Measurements from ENCODE around the gene ADSS1. TPM values are rescaled to one million over a fixed set of nuclear protein-coding genes. Genes with fewer than 3 reads are reported as not detected.

Gene ADSS1
- total RNA-seq, 3 donors from 2014 or later, result 0.66 to 1.2 (median 0.69) TPM

DNA sequence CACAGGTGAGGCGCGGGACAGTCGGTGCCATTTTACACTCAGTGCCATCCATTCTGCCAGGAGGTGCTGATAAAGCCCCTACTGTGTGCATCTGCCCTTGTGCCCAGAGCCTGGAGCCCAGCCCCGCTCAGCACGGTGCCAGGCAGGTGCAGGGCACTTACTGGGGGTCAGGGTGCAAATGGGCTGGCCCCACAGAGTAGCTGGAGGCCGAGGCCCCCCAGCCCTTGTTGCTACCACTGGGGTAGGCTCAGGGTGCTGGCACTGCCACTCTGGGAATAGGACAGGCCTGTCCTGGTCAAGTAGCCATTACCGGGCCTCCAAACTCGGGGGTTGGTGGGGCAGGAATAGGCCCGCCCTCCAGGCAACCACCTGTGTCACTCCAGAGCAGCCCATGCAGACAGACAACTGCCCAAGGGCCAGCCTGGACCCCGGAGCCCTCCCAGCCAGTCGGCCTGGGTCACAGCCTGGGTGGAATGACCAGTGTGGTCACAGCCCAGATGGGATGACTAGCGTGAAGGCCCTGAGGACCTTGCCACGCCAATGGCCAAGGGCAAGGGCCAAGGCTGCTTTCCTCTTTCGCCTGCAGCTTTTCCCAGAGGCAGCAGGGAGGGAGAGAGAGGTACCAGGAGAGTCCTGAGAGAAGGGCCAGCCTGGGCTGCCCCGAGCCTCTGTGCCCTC is 31.6 kb upstream of the ADSS1 start:
- DNase-seq (no peak), ATAC-seq (no peak)
- Mint-ChIP-seq H3K4me3 (no peak overlapping the region), H3K27me3 (ENCODE audit: low read depth) (no peaks in the 10 kb centered on the region), H3K9me3 (no peaks in the 10 kb centered on the region), H3K36me3 (ENCODE audit: insufficient read depth) (no peaks in the 10 kb centered on the region), H3K4me1 (ENCODE audit: low read depth) (peaks cover 47% of the 10 kb centered on the region)

DNA sequence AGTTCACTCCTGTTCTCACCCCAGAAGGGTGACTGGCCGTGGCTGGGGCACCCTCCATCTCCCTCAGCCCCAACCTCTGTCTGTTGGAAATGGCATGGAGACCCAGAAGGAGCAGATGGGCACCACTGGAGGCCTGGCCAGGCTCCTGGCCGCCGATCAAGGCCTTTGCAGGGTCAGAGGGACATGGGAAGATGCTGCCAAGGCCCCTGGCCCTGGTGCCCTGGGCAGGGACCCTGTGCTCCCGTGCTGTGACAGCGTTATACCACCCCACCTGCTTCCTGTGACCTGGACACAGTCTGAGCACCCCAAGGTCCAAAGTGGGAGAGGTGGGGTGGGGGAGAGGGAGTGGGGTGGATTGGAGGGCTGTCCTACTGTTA is 31.1 kb upstream of the ADSS1 start:
- H3K4me1 Mint-ChIP-seq (ENCODE audit: low read depth), result peaks cover 42% of the 10 kb centered on the region
- H3K9me3 Mint-ChIP-seq, result no peaks in the 10 kb centered on the region
- H3K27me3 Mint-ChIP-seq (ENCODE audit: low read depth), result no peaks in the 10 kb centered on the region
- DNase-seq (no peak), ATAC-seq (no peak)
- H3K36me3 Mint-ChIP-seq (ENCODE audit: insufficient read depth), result no peaks in the 10 kb centered on the region
- no peak overlapping the region for H3K4me3 Mint-ChIP-seq

DNA sequence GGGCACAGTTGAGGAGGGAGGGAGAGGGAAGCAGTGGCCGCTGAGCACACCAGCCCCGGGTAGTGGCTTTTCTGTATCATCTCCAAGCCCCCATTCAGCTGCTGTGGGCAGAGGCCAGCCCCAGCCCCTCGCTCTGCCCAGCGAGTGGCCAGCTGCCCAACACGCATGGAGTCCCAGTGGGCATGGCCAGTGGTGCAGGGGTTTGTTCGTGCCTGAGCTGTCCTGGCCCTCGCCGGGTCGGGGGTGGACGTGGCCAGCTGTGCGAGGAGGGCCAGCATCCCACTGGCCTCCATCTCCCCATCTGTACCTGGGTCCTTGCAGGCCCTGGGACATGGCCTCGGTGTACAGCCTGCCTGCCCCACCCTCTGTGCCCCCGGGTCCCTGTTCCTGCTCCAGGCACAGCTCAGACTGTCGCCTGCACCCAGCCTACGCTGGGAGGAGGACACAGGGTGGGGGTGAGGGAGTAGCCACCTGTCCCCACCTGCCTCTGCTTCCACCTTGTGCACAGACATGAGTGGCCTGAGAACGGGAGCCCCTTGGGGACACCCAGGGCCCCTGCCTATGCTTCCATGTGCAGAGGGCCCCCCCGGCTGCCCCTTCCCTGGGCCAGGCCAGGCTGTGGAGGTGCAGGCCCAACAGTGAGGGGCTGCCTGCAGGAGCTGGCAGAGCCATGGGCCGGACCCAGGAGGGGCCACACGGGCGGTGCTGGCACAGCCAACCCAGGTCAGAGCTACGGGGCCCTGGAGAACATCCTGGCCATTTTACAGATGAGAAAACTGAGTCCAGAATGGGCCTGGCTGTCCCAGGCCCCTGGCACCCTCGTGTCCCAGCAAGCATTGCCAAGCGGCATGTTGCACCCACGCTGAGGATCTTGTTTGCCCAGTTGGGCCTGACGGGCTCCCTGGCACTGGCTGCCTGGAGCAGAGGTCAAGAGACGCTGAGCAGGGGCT is 30.3 kb upstream of the ADSS1 start:
- H3K4me3 Mint-ChIP-seq, result peak overlapping the region; percentile 49
- H3K36me3 Mint-ChIP-seq (ENCODE audit: insufficient read depth), result no peaks in the 10 kb centered on the region
- H3K4me1 Mint-ChIP-seq (ENCODE audit: low read depth), result peaks cover 43% of the 10 kb centered on the region
- no peak for ATAC-seq
- H3K9me3 Mint-ChIP-seq, result no peaks in the 10 kb centered on the region
- no peak for DNase-seq
- no peaks in the 10 kb centered on the region for H3K27me3 Mint-ChIP-seq (ENCODE audit: low read depth)

DNA sequence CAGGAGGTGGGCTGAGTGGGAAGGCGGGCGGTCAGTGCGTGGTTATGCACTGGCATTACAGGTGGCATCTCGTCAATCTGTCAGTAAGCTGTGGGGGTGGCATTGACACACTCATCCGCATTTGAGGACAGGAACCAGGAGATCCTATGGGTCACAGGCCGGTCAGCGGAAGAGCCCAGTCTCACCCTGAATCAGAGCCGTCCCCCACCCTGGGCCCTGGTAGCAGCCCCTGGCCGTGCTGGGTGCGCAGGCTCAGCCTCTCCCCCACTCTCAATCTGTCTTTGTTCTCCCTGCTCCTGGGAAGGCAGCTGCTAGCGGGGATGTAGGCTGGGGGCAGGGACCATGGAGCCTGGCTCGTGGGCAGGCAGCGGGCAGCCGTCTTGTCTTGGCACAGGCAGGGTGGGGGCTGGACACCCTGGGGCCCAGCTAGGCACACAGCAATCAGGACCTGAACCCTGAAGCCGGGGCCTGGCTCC is 29.5 kb upstream of the ADSS1 start:
- ATAC-seq (no peak), DNase-seq (no peak)
- Mint-ChIP-seq H3K9me3 (no peaks in the 10 kb centered on the region), H3K4me3 (peak overlapping the region; percentile 49), H3K36me3 (ENCODE audit: insufficient read depth) (no peaks in the 10 kb centered on the region), H3K27me3 (ENCODE audit: low read depth) (no peaks in the 10 kb centered on the region), H3K4me1 (ENCODE audit: low read depth) (peaks cover 43% of the 10 kb centered on the region)

DNA sequence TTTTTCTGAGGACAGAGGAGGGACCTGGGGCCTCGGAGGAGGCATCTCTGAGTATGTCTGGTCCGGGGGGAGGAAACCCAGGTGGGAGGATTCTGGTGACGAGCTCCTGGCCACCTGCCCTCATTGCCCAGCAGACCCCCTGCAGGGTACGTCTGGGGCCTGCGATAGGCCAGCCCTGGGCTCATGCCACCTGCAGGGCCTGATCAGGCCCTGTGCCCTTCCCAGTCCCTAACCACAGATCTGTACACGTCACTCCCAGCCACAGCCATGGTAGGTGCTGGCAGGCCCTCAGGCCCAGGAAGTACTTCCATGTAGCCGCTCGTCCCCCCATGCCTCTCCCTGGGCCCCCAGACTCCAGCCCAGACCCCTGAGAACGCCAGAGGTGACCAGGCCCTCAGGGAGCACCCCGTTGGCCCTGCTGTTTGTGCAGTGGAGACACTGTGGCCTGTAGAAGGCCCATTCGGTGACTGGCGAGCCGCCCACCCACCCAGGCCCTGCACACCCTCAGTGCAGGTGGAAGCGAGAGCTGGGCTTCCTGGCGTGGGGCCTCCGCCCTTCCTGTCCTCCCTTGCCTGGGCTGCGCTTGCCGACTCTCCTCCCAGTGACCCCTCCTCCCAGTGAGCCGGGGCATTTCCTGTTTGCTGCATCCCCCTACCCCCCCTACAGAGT is 28.9 kb upstream of the ADSS1 start:
- Mint-ChIP-seq H3K4me1 (ENCODE audit: low read depth) (peaks cover 43% of the 10 kb centered on the region), H3K4me3 (peak overlapping the region; percentile 49), H3K36me3 (ENCODE audit: insufficient read depth) (no peaks in the 10 kb centered on the region), H3K9me3 (no peaks in the 10 kb centered on the region), H3K27me3 (ENCODE audit: low read depth) (no peaks in the 10 kb centered on the region)
- ATAC-seq, result peak; percentile 44 to 61
- DNase-seq, result no peak

DNA sequence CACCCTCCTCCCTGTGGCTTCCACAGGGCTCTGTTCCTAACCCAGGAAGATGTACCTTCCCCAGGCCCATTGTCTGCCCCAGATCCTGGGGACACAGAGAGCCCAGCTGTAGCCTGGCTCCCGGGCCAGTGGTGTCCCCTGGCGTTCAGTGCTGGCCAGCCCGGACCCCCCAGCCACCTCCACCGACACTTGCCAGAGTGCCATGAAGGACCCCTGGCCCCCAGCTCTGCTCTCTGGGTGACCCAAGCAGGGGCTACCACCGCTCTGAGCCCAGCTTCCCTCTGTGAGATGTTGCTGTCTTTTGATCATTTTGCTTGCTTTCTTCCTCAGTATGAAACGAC is 28.4 kb upstream of the ADSS1 start:
- no peaks in the 10 kb centered on the region for H3K9me3 Mint-ChIP-seq
- peaks cover 42% of the 10 kb centered on the region for H3K4me1 Mint-ChIP-seq (ENCODE audit: low read depth)
- no peaks in the 10 kb centered on the region for H3K36me3 Mint-ChIP-seq (ENCODE audit: insufficient read depth)
- H3K4me3 Mint-ChIP-seq, result peak overlapping the region; percentile 37
- ATAC-seq, result no peak
- no peak for DNase-seq
- no peaks in the 10 kb centered on the region for H3K27me3 Mint-ChIP-seq (ENCODE audit: low read depth)

DNA sequence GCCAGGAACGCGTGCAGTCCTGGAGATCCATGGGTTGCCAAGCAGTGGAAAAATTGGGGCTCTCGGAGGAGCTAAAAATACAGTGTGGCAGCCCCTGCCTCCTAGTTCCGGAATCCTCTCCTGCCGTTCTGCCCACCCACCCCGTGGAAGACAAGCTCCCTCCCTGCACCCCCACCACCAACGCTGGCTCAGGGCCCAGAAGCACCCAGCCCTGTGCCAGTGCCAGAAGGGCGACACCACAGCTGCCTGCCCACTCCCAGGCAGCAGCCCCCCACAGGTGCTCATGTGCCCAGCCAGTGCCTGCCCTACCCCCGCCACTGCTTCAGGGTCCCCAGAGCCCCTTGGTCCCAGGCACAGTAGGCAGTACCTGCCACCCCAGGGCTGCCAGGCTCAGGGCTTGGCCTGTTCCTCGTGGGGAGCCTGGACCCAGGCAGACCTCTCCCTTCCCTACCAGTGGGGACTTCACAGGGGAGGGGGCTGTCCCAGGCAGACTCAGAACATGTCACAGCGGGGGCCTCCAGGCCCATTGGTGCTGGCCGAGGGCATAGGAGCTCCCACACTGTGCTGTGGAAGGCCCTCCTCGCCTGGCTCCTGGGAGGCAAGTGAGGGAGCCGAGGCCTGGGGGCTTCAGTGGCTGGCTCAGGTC is 27.2 kb upstream of the ADSS1 start:
- DNase-seq (no peak), ATAC-seq (no peak)
- H3K36me3 Mint-ChIP-seq (ENCODE audit: insufficient read depth), result no peaks in the 10 kb centered on the region
- H3K4me3 Mint-ChIP-seq, result no peak overlapping the region
- no peaks in the 10 kb centered on the region for H3K9me3 Mint-ChIP-seq
- peaks cover 32% of the 10 kb centered on the region for H3K4me1 Mint-ChIP-seq (ENCODE audit: low read depth)
- H3K27me3 Mint-ChIP-seq (ENCODE audit: low read depth), result no peaks in the 10 kb centered on the region

DNA sequence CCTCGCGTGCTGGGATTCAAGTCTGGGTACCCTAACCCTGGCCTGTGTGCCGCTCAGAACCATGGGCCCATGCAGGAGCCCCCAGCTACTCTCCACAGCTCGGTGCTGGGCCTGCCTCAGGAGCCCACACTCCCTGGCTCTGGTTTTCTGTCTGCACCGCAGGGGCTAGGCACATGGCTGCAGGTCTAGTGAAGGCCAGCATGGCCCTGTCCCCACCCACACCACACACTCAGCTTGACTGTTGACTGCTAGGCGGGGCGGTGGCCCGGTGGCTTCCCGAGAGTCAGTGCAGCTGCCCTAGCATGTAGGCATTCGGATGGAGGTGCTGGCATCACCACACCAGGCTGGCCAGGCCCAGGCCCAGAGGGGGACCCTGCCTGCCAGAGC is 26.7 kb upstream of the ADSS1 start:
- peaks cover 30% of the 10 kb centered on the region for H3K4me1 Mint-ChIP-seq (ENCODE audit: low read depth)
- no peaks in the 10 kb centered on the region for H3K36me3 Mint-ChIP-seq (ENCODE audit: insufficient read depth)
- DNase-seq (no peak), ATAC-seq (no peak)
- H3K27me3 Mint-ChIP-seq (ENCODE audit: low read depth), result no peaks in the 10 kb centered on the region
- no peaks in the 10 kb centered on the region for H3K9me3 Mint-ChIP-seq
- H3K4me3 Mint-ChIP-seq, result no peak overlapping the region

DNA sequence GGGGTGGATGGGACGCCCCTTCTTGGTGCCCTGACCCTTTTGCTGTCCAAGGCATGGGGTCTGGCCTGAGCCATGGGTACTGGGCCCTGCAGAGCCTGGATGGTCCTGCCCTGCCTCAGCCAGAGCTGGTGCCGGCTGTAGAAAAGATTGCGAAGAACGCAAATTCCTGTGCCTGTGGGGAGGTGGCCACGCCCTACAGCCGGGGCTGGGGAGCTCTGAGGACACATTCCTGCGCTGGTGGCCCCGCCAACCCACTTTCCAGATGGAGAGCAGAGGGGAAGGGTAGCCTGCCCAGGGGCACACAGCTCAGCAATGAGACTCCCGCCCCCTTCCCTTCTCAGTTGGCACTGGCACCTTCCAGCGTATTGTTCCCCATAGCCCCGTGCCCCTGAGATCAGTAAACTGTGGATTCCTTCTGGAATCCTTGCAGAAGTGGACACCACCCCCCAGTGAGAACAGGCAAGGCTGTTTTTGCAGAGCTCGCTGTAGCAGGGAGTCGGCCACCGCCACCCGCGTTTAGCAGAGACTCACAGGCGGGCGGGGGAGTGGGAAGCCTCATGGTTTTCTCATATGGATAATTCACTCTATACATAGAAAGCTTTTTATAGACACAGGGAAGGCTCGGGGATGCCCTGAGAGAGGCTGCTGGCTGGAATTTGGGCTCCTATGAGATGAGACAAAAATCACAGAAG is 26.0 kb upstream of the ADSS1 start:
- H3K9me3 Mint-ChIP-seq, result no peaks in the 10 kb centered on the region
- H3K4me3 Mint-ChIP-seq, result no peak overlapping the region
- no peaks in the 10 kb centered on the region for H3K27me3 Mint-ChIP-seq (ENCODE audit: low read depth)
- H3K4me1 Mint-ChIP-seq (ENCODE audit: low read depth), result peaks cover 30% of the 10 kb centered on the region
- DNase-seq (no peak), ATAC-seq (no peak)
- no peaks in the 10 kb centered on the region for H3K36me3 Mint-ChIP-seq (ENCODE audit: insufficient read depth)

DNA sequence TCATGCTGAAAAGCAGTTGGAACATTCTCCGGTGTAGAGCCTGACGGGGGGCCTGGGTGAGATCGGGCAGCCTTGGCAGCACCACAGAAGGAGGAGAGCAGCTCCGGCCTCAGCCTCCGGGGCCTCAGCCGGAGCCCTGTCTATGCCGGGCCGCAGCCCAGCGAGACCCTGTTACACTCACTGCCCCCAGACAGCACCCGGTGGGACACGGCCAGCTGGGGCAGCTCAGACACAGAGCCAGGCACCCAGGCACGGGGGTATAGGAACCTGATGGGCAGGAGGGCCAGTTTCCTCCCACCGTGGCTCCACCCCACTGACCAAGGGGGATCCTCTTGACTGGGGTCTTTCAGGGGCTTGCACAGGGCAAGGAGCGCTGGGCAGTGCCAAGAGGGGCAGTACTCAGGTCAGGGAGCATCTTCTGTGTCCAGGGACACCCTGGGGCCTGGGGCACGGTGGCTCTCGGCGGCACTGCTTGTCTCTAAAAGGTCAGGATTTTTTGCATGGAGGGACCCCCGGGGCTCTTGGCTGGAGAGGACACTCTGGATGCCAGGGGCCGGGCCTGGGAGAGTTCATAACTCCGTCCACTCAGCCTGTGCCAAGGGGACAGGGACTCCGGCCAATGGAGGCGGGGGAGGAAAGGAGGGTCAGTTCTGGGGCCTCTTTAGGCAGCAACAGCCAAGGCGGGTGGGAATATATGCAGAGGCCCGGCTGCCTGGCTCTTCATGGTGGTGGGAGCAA is 25.2 kb upstream of the ADSS1 start:
- ATAC-seq (no peak), DNase-seq (no peak)
- Mint-ChIP-seq H3K4me1 (ENCODE audit: low read depth) (peaks cover 28% of the 10 kb centered on the region), H3K4me3 (no peak overlapping the region), H3K27me3 (ENCODE audit: low read depth) (no peaks in the 10 kb centered on the region), H3K9me3 (no peaks in the 10 kb centered on the region), H3K36me3 (ENCODE audit: insufficient read depth) (no peaks in the 10 kb centered on the region)

DNA sequence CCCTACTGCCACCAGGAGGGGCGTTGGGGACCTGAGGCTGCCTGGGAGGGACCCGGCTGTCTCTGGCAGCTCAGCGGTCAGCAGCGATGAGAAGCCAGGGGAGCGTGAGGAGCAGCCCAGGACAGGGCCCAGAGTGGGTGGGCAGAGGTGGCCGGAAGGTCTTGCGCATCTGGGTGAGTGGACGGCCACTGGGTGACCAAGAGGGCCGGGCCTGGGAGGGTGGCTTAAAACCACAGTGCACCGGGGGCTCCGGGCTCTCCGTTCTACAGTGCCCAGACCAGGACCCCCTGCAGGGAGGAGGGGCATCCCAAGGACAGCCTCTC is 24.6 kb upstream of the ADSS1 start:
- no peak for ATAC-seq
- Mint-ChIP-seq H3K9me3 (no peaks in the 10 kb centered on the region), H3K4me1 (ENCODE audit: low read depth) (peaks cover 23% of the 10 kb centered on the region), H3K36me3 (ENCODE audit: insufficient read depth) (no peaks in the 10 kb centered on the region), H3K4me3 (no peak overlapping the region), H3K27me3 (ENCODE audit: low read depth) (no peaks in the 10 kb centered on the region)
- DNase-seq, result no peak

DNA sequence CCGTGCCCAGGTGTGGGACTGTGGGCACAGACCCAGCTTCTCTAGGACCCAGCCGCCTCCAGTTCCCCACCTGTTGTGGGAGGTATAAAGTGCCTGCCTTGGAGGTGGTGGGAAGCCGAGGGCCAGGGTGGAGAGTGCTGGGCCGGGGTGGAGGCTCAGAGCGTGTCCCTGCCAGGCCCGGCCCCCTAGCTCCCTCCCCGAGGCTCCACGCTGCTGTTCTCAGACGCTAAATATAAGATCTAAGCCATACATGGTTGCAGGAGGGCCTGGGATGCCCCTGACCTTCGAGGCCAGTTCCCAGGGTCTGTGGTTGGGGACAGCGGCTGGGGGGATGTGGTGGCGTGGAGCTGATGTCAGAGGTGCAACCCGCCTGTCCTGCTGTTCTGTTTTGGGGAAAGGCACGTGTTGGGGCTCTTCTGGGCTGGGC is 23.8 kb upstream of the ADSS1 start:
- no peaks in the 10 kb centered on the region for H3K27me3 Mint-ChIP-seq (ENCODE audit: low read depth)
- no peaks in the 10 kb centered on the region for H3K36me3 Mint-ChIP-seq (ENCODE audit: insufficient read depth)
- H3K4me3 Mint-ChIP-seq, result no peak overlapping the region
- no peaks in the 10 kb centered on the region for H3K9me3 Mint-ChIP-seq
- DNase-seq (no peak), ATAC-seq (no peak)
- H3K4me1 Mint-ChIP-seq (ENCODE audit: low read depth), result peaks cover 14% of the 10 kb centered on the region

DNA sequence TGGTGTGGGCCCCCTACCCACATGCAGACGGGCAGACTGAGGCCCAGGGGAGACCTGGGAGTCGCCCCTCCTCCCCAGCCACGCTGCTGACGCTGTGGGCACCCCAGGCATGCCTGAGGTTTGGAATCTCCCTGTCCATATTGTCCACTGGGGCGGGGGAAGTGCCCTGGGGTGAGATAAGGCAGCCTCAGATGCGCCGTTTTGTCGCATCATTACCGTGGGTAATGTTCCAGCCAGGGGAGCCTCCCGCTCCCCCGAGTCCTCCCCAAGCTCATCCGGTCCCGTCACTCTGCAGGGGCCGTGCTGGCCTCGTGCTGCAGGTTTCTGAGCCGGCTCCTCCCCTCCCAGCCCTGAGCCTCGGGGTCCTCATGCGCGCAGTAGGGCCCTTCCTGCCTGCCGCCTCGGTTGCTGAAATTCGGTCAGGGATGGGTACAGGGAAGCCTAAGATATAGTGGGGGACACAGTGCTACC is 23.2 kb upstream of the ADSS1 start:
- ATAC-seq (no peak), DNase-seq (no peak)
- no peaks in the 10 kb centered on the region for H3K36me3 Mint-ChIP-seq (ENCODE audit: insufficient read depth)
- peaks cover 10% of the 10 kb centered on the region for H3K4me1 Mint-ChIP-seq (ENCODE audit: low read depth)
- H3K9me3 Mint-ChIP-seq, result no peaks in the 10 kb centered on the region
- no peak overlapping the region for H3K4me3 Mint-ChIP-seq
- H3K27me3 Mint-ChIP-seq (ENCODE audit: low read depth), result no peaks in the 10 kb centered on the region

All from activated T-cell treated with anti-CD3 and anti-CD28 coated beads, Interleukin-2, amount 50 U/mL, for 4 hours (primary cell).